Rectal smooth muscle tissue (tissue), 1 donor: ENCODE results near the gene DOK7.

Experiments used
- H3K27ac ChIP-seq: one replicate; pipeline ENCODE4 v1.7.0; 2013; ENCODE audit warnings: low read depth, low read length, inconsistent platforms
- H3K27me3 ChIP-seq: one replicate; pipeline ENCODE4 v1.7.0; 2013; ENCODE audit warnings: low read length; ENCODE audit not compliant: control insufficient read depth, insufficient read depth
- H3K36me3 ChIP-seq: one replicate; pipeline ENCODE4 v1.7.0; 2013; ENCODE audit warnings: low read length; ENCODE audit not compliant: control insufficient read depth, insufficient read depth
- H3K4me1 ChIP-seq: one replicate; pipeline ENCODE4 v1.7.0; 2013; ENCODE audit warnings: low read length; ENCODE audit not compliant: control insufficient read depth, insufficient read depth
- H3K4me3 ChIP-seq: one replicate; pipeline ENCODE4 v1.7.0; 2013; ENCODE audit warnings: low read length
- H3K9ac ChIP-seq: one replicate; pipeline ENCODE4 v1.7.0; 2013; ENCODE audit warnings: low read length

The DOK7 gene

DNA sequence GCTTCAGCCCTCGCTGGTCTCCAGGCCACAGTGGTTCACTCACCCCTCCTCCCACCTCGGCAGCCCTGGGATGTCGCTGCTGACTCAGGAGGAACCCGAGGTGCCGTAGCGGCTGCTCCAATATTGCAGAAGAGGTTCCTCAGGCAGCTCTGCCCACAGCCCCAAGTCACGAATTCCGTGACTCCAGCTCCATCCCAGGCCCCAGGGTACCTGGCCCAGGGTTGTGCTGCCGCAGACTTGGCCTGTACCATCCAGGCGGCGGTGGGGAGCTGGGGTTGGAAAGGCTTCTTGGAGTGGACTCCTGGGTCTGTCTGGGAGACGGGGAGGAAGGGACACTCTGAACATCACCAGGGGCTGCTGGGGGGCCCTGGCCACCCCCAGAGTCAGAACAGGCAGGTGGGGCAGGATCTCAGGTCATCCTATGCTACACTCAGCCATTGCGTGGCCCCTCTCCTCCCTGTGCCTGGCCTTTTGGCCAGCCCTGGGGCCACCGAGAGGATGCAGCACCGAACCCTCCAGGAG is 22.1 kb upstream of the DOK7 start:
- Histone ChIP-seq H3K9ac (no peak overlapping the region), H3K4me1 (no peaks in the 10 kb centered on the region), H3K27me3 (no peaks in the 10 kb centered on the region), H3K36me3 (no peaks in the 10 kb centered on the region), H3K27ac (no peak overlapping the region), H3K4me3 (no peak overlapping the region)

DNA sequence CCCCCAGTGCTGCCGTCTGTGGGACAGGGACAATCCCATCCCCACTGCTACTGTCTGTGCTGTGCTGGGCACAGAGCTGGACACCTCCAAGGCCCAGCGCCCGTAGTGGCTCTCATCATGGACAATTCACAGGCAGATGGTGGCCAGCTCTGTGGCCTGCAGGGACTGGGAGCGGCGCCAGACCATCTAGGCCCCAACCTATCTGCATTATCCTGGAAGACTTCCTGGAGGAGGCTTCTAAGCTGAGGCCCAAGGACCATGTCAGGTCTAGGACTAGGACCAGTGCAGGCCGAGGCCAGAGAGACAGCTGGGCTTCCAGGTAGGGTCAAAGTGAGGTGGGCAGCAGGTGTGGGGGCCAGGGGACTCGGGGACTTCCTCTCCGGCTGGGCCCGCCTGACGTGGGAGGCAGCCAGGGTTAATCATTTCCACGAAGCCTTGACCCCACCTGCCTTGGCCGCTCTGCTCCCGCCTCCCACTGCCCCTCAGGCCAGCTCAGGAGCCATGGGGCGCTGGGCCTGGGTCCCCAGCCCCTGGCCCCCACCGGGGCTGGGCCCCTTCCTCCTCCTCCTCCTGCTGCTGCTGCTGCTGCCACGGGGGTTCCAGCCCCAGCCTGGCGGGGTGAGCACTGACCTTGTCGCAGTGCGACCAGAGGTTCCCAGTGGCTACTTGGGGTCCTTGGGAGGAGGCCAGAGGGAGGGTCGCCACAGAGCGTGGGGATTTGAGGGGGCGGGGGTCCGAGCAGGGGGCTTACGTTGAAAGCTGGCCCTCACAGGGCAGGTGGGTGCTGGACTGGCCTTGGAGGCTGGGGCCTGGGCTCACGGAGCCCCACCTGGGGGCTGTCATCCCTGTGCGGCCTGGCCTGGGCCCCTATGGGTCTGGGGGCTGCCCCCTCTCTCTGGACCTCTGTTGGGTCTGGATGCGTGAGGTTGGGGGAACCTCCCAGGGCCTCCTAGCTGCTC is 21.3 kb upstream of the DOK7 start, which contains the start of gene HGFAC:
TSS of gene HGFAC (plus strand) at position 468 of the 959 bp plus-strand sequence. CDS start at position 502, 34 bp downstream.
- Histone ChIP-seq H3K36me3 (no peaks in the 10 kb centered on the region), H3K4me3 (no peak within 1 kb of the TSS), H3K27ac (no peak within 1 kb of the TSS), H3K27me3 (no peaks in the 10 kb centered on the region), H3K4me1 (no peaks in the 10 kb centered on the region), H3K9ac (no peak within 1 kb of the TSS)

DNA sequence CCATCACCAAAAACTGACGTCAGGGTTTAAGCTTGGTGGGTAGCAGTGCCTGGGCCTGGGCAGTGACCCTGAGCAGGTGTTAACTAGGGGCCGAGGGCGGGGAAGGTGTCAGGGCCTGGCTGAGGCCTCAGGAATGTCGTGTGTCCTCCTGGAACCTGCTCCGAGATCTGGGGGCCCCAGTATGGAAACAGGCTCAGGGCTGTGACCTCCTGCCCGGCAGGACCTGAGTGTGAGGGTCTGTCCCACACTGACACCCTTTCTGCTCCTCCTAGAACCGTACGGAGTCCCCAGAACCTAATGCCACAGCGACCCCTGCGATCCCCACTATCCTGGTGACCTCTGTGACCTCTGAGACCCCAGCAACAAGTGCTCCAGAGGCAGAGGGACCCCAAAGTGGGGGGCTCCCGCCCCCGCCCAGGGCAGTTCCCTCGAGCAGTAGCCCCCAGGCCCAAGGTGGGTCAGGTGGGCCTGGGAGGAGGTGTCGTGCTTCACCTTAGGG is 20.6 kb upstream of the DOK7 start:
- Histone ChIP-seq H3K27ac (no peak overlapping the region), H3K4me1 (no peaks in the 10 kb centered on the region), H3K27me3 (no peaks in the 10 kb centered on the region), H3K4me3 (no peak overlapping the region), H3K9ac (no peak overlapping the region), H3K36me3 (no peaks in the 10 kb centered on the region)

DNA sequence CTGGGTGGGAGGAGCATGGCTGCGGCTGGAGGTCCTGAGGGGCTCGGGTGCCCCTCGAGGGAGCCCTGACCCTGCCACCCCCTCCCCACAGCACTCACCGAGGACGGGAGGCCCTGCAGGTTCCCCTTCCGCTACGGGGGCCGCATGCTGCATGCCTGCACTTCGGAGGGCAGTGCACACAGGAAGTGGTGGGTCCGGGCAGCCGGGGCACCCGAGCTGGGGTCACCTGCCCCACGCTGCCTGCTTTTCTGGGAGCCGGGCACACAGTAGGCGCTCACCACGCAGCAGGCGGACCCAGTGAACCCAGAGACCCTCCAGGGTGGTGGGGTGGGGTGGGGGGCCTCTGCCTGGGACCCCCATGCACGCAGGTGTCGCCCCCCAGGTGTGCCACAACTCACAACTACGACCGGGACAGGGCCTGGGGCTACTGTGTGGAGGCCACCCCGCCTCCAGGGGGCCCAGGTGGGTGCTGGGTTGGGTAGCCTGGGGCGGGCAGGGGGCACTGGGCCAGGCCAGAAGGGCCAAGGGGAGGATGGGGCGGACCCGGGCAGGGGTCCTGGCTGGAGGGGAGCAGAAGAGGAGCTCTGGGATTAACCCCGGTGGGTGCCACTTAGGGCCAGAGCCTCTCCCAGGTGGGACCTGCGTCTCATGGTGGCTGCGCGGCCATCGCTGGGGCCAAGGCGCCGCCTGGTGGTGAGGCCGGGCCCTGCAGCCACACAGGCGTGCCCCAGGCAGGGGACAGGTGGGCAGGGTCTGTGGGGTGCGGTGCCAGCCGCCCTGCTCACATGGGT is 20.0 kb upstream of the DOK7 start:
- Histone ChIP-seq H3K36me3 (no peaks in the 10 kb centered on the region), H3K9ac (no peak overlapping the region), H3K4me3 (no peak overlapping the region)

DNA sequence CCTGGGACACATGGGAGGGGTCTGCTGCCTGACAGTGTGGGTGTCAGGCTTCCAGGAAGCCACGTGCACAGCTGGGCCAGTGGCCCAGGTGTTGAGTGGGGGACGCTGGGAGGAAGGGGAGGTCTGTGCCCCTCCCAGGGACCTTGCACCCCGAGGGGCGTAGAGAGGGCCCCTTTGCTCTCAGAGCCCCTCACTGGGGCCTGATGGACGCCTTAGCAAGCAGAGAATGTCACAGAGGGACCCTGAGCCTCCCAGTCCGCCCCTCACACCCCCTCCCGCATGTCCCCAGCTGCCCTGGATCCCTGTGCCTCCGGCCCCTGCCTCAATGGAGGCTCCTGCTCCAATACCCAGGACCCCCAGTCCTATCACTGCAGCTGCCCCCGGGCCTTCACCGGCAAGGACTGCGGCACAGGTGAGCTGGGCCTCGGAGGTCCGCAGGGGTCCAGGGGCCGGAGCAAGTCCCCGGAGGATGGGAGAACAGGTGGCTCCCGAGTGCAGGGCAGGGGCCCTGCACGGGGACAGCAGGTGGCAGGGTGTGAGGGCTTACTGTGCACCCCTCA is 19.3 kb upstream of the DOK7 start:
- Histone ChIP-seq H3K36me3 (no peaks in the 10 kb centered on the region), H3K9ac (no peak overlapping the region), H3K4me3 (no peak overlapping the region), H3K4me1 (no peaks in the 10 kb centered on the region), H3K27ac (no peak overlapping the region), H3K27me3 (no peaks in the 10 kb centered on the region)

More for the DNA sequence above, 20.0 kb upstream of the DOK7 start:
- no peak overlapping the region for H3K27ac ChIP-seq
- H3K27me3 ChIP-seq: no peaks in the 10 kb centered on the region
- H3K4me1 ChIP-seq: no peaks in the 10 kb centered on the region

GRCh38 chr4:3444351-3445110 is 18.6 kb upstream of the DOK7 start:
- H3K9ac ChIP-seq: no peak overlapping the region
- H3K4me3 ChIP-seq: no peak overlapping the region
- H3K4me1 ChIP-seq: no peaks in the 10 kb centered on the region
- H3K27me3 ChIP-seq: no peaks in the 10 kb centered on the region
- H3K36me3 ChIP-seq: no peaks in the 10 kb centered on the region
- no peak overlapping the region for H3K27ac ChIP-seq

- no peaks in the 10 kb centered on the region for H3K4me1 ChIP-seq
- no peak overlapping the region for H3K4me3 ChIP-seq
- no peak overlapping the region for H3K27ac ChIP-seq
- no peaks in the 10 kb centered on the region for H3K27me3 ChIP-seq
- no peaks in the 10 kb centered on the region for H3K36me3 ChIP-seq
- no peak overlapping the region for H3K9ac ChIP-seq
Observed at GRCh38 chr4:3445111-3445820, 17.8 kb upstream of the DOK7 start.

- Histone ChIP-seq H3K36me3 (no peaks in the 10 kb centered on the region), H3K27ac (no peak overlapping the region), H3K4me1 (no peaks in the 10 kb centered on the region), H3K4me3 (no peak overlapping the region), H3K27me3 (no peaks in the 10 kb centered on the region), H3K9ac (no peak overlapping the region)
Observed at GRCh38 chr4:3445829-3446545, 17.1 kb upstream of the DOK7 start.

DNA sequence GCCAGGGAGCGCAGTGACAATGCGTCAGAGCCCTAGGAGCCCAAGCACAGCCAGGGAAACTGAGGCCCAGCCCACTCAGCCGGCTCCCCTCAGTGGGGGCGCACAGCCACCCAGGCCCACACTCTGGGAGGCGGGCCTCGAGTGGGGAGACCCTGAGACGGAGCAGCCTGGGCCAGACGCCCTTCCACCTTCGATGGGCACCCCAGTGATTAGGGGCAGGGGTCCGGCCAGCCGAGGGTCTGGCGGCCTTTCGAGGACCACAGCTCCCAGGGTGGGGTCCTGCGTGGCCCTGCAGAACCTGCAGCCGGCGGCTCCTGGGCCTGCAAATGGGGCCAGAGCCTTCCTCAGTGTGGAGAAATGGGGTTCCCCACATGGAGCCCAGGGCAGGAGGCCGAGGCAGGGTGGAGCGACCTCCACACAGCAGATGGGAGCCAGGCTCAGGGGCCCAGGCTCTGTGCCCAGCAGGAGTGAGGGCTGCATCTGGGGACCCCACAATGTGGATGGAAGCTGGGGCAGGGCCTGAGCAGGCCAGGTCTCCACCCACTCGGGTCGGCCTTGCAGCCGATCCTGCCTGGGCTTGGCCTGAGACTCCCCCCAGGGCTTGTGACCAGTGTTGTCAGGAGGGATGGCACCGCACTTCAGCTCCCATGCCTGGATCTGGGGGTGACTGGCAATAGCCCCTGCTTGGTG is 16.3 kb upstream of the DOK7 start:
- no peak overlapping the region for H3K4me3 ChIP-seq
- H3K4me1 ChIP-seq: no peaks in the 10 kb centered on the region
- no peak overlapping the region for H3K27ac ChIP-seq
- no peaks in the 10 kb centered on the region for H3K36me3 ChIP-seq
- H3K27me3 ChIP-seq: no peaks in the 10 kb centered on the region
- H3K9ac ChIP-seq: no peak overlapping the region

DNA sequence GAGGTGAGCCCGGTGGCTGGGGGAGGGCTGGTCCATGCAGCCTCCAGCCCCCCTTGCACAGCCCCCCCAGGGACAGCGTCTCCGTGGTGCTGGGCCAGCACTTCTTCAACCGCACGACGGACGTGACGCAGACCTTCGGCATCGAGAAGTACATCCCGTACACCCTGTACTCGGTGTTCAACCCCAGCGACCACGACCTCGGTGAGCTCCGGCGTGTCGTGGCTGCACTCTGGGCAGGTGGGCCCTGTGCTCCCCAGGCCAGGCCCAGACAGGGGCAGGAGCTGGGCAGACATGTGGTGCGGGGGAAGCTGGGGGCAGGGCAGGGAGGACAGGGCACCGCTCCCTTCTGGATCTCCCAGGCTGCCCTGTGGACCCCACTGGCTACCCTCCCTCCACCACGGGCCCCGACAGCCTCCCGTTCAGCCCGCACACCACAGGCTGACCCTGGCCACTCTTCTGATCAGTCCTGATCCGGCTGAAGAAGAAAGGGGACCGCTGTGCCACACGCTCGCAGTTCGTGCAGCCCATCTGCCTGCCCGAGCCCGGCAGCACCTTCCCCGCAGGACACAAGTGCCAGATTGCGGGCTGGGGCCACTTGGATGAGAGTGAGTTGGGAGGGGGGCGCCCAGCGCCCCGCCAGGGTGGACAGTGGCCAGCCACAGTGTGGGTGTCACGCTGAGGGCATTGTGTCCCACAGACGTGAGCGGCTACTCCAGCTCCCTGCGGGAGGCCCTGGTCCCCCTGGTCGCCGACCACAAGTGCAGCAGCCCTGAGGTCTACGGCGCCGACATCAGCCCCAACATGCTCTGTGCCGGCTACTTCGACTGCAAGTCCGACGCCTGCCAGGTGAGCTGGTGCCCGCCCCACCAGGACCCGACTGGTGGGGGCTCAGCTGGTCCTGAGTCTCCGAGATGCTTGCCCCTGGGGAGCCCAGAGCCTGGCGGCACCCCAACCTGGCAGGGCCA is 15.4 kb upstream of the DOK7 start:
- no peaks in the 10 kb centered on the region for H3K4me1 ChIP-seq
- H3K4me3 ChIP-seq: no peak overlapping the region
- H3K27ac ChIP-seq: no peak overlapping the region
- H3K36me3 ChIP-seq: no peaks in the 10 kb centered on the region
- no peaks in the 10 kb centered on the region for H3K27me3 ChIP-seq
- H3K9ac ChIP-seq: no peak overlapping the region
